ENCODE results near the gene DIAPH3.

Gene DIAPH3

GRCh38 chr13:60028021-60028420 is 135.7 kb downstream of the DIAPH3 start:
- H3K4me3 ChIP-seq (ENCODE audit: low read depth, low read length) = no peak overlapping the region
- H3K4me1 ChIP-seq (ENCODE audit: control insufficient read depth, insufficient read depth, low read length) = no peaks in the 10 kb centered on the region
- no peak overlapping the region for H3K27ac ChIP-seq (ENCODE audit: low read depth, low read length)
- no peak overlapping the region for H3K9ac ChIP-seq (ENCODE audit: low read length)
- H3K36me3 ChIP-seq (ENCODE audit: control insufficient read depth, insufficient read depth, low read length) = peaks cover 5% of the 10 kb centered on the region; the same call in 1 of the 2 replicates
- no peaks in the 10 kb centered on the region for H3K9me3 ChIP-seq (ENCODE audit: control insufficient read depth, insufficient read depth, low read depth, low read length)
- H3K27me3 ChIP-seq (ENCODE audit: control insufficient read depth, insufficient read depth, low read length) = no peaks in the 10 kb centered on the region

- Histone ChIP-seq H3K36me3 (ENCODE audit: control insufficient read depth, insufficient read depth, low read length) (no peaks in the 10 kb centered on the region), H3K27ac (ENCODE audit: low read depth, low read length) (no peak overlapping the region), H3K27me3 (ENCODE audit: control insufficient read depth, insufficient read depth, low read length) (no peaks in the 10 kb centered on the region), H3K4me1 (ENCODE audit: control insufficient read depth, insufficient read depth, low read length) (no peaks in the 10 kb centered on the region), H3K9me3 (ENCODE audit: control insufficient read depth, insufficient read depth, low read depth, low read length) (no peaks in the 10 kb centered on the region), H3K9ac (ENCODE audit: low read length) (no peak overlapping the region), H3K4me3 (ENCODE audit: low read depth, low read length) (no peak overlapping the region)
These were observed 137.4 kb downstream of the DIAPH3 start for GRCh38 chr13:60026286-60026685.

- H3K9ac ChIP-seq (ENCODE audit: low read length) = no peak overlapping the region
- no peaks in the 10 kb centered on the region for H3K9me3 ChIP-seq (ENCODE audit: control insufficient read depth, insufficient read depth, low read depth, low read length)
- no peaks in the 10 kb centered on the region for H3K36me3 ChIP-seq (ENCODE audit: control insufficient read depth, insufficient read depth, low read length)
- H3K4me3 ChIP-seq (ENCODE audit: low read depth, low read length) = no peak overlapping the region
- no peaks in the 10 kb centered on the region for H3K4me1 ChIP-seq (ENCODE audit: control insufficient read depth, insufficient read depth, low read length)
- no peak overlapping the region for H3K27ac ChIP-seq (ENCODE audit: low read depth, low read length)
- H3K27me3 ChIP-seq (ENCODE audit: control insufficient read depth, insufficient read depth, low read length) = no peaks in the 10 kb centered on the region
These were observed 143.4 kb downstream of the DIAPH3 start for GRCh38 chr13:60020288-60020687.

GRCh38 chr13:60019119-60019993 is 144.4 kb downstream of the DIAPH3 start:
- Histone ChIP-seq H3K9me3 (ENCODE audit: control insufficient read depth, insufficient read depth, low read depth, low read length) (no peaks in the 10 kb centered on the region), H3K4me3 (ENCODE audit: low read depth, low read length) (no peak overlapping the region), H3K9ac (ENCODE audit: low read length) (no peak overlapping the region), H3K36me3 (ENCODE audit: control insufficient read depth, insufficient read depth, low read length) (no peaks in the 10 kb centered on the region), H3K4me1 (ENCODE audit: control insufficient read depth, insufficient read depth, low read length) (no peaks in the 10 kb centered on the region), H3K27me3 (ENCODE audit: control insufficient read depth, insufficient read depth, low read length) (no peaks in the 10 kb centered on the region), H3K27ac (ENCODE audit: low read depth, low read length) (no peak overlapping the region)

- Histone ChIP-seq H3K27me3 (ENCODE audit: control insufficient read depth, insufficient read depth, low read length) (no peaks in the 10 kb centered on the region), H3K4me3 (ENCODE audit: low read depth, low read length) (no peak overlapping the region), H3K9ac (ENCODE audit: low read length) (no peak overlapping the region), H3K9me3 (ENCODE audit: control insufficient read depth, insufficient read depth, low read depth, low read length) (no peaks in the 10 kb centered on the region), H3K4me1 (ENCODE audit: control insufficient read depth, insufficient read depth, low read length) (no peaks in the 10 kb centered on the region), H3K36me3 (ENCODE audit: control insufficient read depth, insufficient read depth, low read length) (no peaks in the 10 kb centered on the region), H3K27ac (ENCODE audit: low read depth, low read length) (no peak overlapping the region)
These were observed 145.2 kb downstream of the DIAPH3 start for GRCh38 chr13:60018536-60018935.

GRCh38 chr13:60016229-60016628 is 147.5 kb downstream of the DIAPH3 start:
- no peaks in the 10 kb centered on the region for H3K9me3 ChIP-seq (ENCODE audit: control insufficient read depth, insufficient read depth, low read depth, low read length)
- no peaks in the 10 kb centered on the region for H3K27me3 ChIP-seq (ENCODE audit: control insufficient read depth, insufficient read depth, low read length)
- H3K9ac ChIP-seq (ENCODE audit: low read length) = no peak overlapping the region
- no peaks in the 10 kb centered on the region; the same call in 1 of the 2 replicates for H3K4me1 ChIP-seq (ENCODE audit: control insufficient read depth, insufficient read depth, low read length)
- H3K36me3 ChIP-seq (ENCODE audit: control insufficient read depth, insufficient read depth, low read length) = no peaks in the 10 kb centered on the region
- no peak overlapping the region for H3K27ac ChIP-seq (ENCODE audit: low read depth, low read length)
- no peak overlapping the region for H3K4me3 ChIP-seq (ENCODE audit: low read depth, low read length)

- Histone ChIP-seq H3K4me3 (ENCODE audit: low read depth, low read length) (no peak overlapping the region), H3K4me1 (ENCODE audit: control insufficient read depth, insufficient read depth, low read length) (no peaks in the 10 kb centered on the region; the same call in 1 of the 2 replicates), H3K27ac (ENCODE audit: low read depth, low read length) (no peak overlapping the region), H3K27me3 (ENCODE audit: control insufficient read depth, insufficient read depth, low read length) (no peaks in the 10 kb centered on the region), H3K9me3 (ENCODE audit: control insufficient read depth, insufficient read depth, low read depth, low read length) (no peaks in the 10 kb centered on the region), H3K9ac (ENCODE audit: low read length) (no peak overlapping the region), H3K36me3 (ENCODE audit: control insufficient read depth, insufficient read depth, low read length) (no peaks in the 10 kb centered on the region; the same call in 1 of the 2 replicates)
These were observed 150.6 kb downstream of the DIAPH3 start for GRCh38 chr13:60013166-60013565.

- Histone ChIP-seq H3K27me3 (ENCODE audit: control insufficient read depth, insufficient read depth, low read length) (no peaks in the 10 kb centered on the region), H3K27ac (ENCODE audit: low read depth, low read length) (no peak overlapping the region), H3K9me3 (ENCODE audit: control insufficient read depth, insufficient read depth, low read depth, low read length) (no peaks in the 10 kb centered on the region), H3K4me3 (ENCODE audit: low read depth, low read length) (no peak overlapping the region), H3K36me3 (ENCODE audit: control insufficient read depth, insufficient read depth, low read length) (no peaks in the 10 kb centered on the region; the same call in 1 of the 2 replicates), H3K9ac (ENCODE audit: low read length) (no peak overlapping the region), H3K4me1 (ENCODE audit: control insufficient read depth, insufficient read depth, low read length) (no peaks in the 10 kb centered on the region; the same call in 1 of the 2 replicates)
These were observed 151.2 kb downstream of the DIAPH3 start for GRCh38 chr13:60012488-60012887.

GRCh38 chr13:60009300-60010253 is 154.2 kb downstream of the DIAPH3 start:
- H3K27ac ChIP-seq (ENCODE audit: low read depth, low read length) = no peak overlapping the region
- H3K4me1 ChIP-seq (ENCODE audit: control insufficient read depth, insufficient read depth, low read length) = no peaks in the 10 kb centered on the region; the same call in 1 of the 2 replicates
- H3K9ac ChIP-seq (ENCODE audit: low read length) = no peak overlapping the region
- H3K9me3 ChIP-seq (ENCODE audit: control insufficient read depth, insufficient read depth, low read depth, low read length) = no peaks in the 10 kb centered on the region
- H3K4me3 ChIP-seq (ENCODE audit: low read depth, low read length) = no peak overlapping the region
- no peaks in the 10 kb centered on the region for H3K27me3 ChIP-seq (ENCODE audit: control insufficient read depth, insufficient read depth, low read length)
- no peaks in the 10 kb centered on the region; the same call in 1 of the 2 replicates for H3K36me3 ChIP-seq (ENCODE audit: control insufficient read depth, insufficient read depth, low read length)

- H3K27ac ChIP-seq (ENCODE audit: low read depth, low read length) = no peak overlapping the region
- H3K36me3 ChIP-seq (ENCODE audit: control insufficient read depth, insufficient read depth, low read length) = no peaks in the 10 kb centered on the region
- no peaks in the 10 kb centered on the region for H3K9me3 ChIP-seq (ENCODE audit: control insufficient read depth, insufficient read depth, low read depth, low read length)
- no peaks in the 10 kb centered on the region for H3K4me1 ChIP-seq (ENCODE audit: control insufficient read depth, insufficient read depth, low read length)
- H3K27me3 ChIP-seq (ENCODE audit: control insufficient read depth, insufficient read depth, low read length) = no peaks in the 10 kb centered on the region
- H3K4me3 ChIP-seq (ENCODE audit: low read depth, low read length) = no peak overlapping the region
- H3K9ac ChIP-seq (ENCODE audit: low read length) = no peak overlapping the region
These were observed 161.8 kb downstream of the DIAPH3 start for GRCh38 chr13:60001889-60002288.

GRCh38 chr13:60000976-60001375 is 162.8 kb downstream of the DIAPH3 start:
- no peaks in the 10 kb centered on the region for H3K27me3 ChIP-seq (ENCODE audit: control insufficient read depth, insufficient read depth, low read length)
- no peak overlapping the region for H3K9ac ChIP-seq (ENCODE audit: low read length)
- no peaks in the 10 kb centered on the region for H3K4me1 ChIP-seq (ENCODE audit: control insufficient read depth, insufficient read depth, low read length)
- H3K27ac ChIP-seq (ENCODE audit: low read depth, low read length) = no peak overlapping the region
- no peaks in the 10 kb centered on the region for H3K9me3 ChIP-seq (ENCODE audit: control insufficient read depth, insufficient read depth, low read depth, low read length)
- H3K36me3 ChIP-seq (ENCODE audit: control insufficient read depth, insufficient read depth, low read length) = no peaks in the 10 kb centered on the region
- H3K4me3 ChIP-seq (ENCODE audit: low read depth, low read length) = no peak overlapping the region

Measured in HUES6 (cell line).